GM12892 (cell line): ENCODE measurements around the gene TECTA.

Experiments
- POLR2A ChIP-seq: IDR thresholded peaks from 2 replicates; pipeline ENCODE4 v1.6.1; 2011; ENCODE audit warnings: low read depth, low read length, control low read depth
- POLR2AphosphoS5 ChIP-seq: IDR thresholded peaks from 2 replicates; pipeline ENCODE4 v1.6.1; 2011; ENCODE audit warnings: low read depth, low read length, control low read depth
- TAF1 ChIP-seq: IDR thresholded peaks from 2 replicates; pipeline ENCODE4 v1.6.1; 2011; ENCODE audit warnings: low read depth, mild to moderate bottlenecking, control low read depth, low read length, borderline replicate concordance

- TF ChIP-seq POLR2AphosphoS5 (no peak), POLR2A (no peak), TAF1 (no peak)
Observed at GRCh38 chr11:121105481-121106195, 4.6 kb downstream of the TECTA start.
